ENCODE results near the gene XPR1.
A peak's percentile ranks its signal among the peaks of the same experiment; 100 is the strongest.

Gene XPR1

GRCh38 chr1:180916771-180917170, 284.9 kb downstream of the XPR1 start:
- no peak for DNase-seq (ENCODE audit: low spot score)

GRCh38 chr1:180917306-180918065, 285.7 kb downstream of the XPR1 start:
- DNase-seq (ENCODE audit: low spot score): no peak

GRCh38 chr1:180918519-180918918, 286.7 kb downstream of the XPR1 start:
- DNase-seq (ENCODE audit: low spot score): no peak

- no peak for DNase-seq (ENCODE audit: low spot score)
Measured at GRCh38 chr1:180919183-180919700, 287.4 kb downstream of the XPR1 start.

GRCh38 chr1:180920193-180920592, 288.4 kb downstream of the XPR1 start:
- DNase-seq (ENCODE audit: low spot score): no peak

- DNase-seq (ENCODE audit: low spot score): no peak
Measured at GRCh38 chr1:180920702-180921101, 288.9 kb downstream of the XPR1 start.

GRCh38 chr1:180921386-180921785, 289.6 kb downstream of the XPR1 start:
- DNase-seq (ENCODE audit: low spot score): no peak

- DNase-seq (ENCODE audit: low spot score): no peak
Measured at GRCh38 chr1:180921891-180922630, 290.2 kb downstream of the XPR1 start.

- no peak for DNase-seq (ENCODE audit: low spot score)
Measured at GRCh38 chr1:180922631-180923015, 290.8 kb downstream of the XPR1 start.

- DNase-seq (ENCODE audit: low spot score): no peak
Measured at GRCh38 chr1:180923021-180923841, 291.4 kb downstream of the XPR1 start.

- DNase-seq (ENCODE audit: low spot score): no peak
Measured at GRCh38 chr1:180923887-180924286, 292.1 kb downstream of the XPR1 start.

- DNase-seq (ENCODE audit: low spot score): no peak
Measured at GRCh38 chr1:180924939-180925338, 293.1 kb downstream of the XPR1 start.

- peak; percentile 83 for DNase-seq (ENCODE audit: low spot score)
Measured at GRCh38 chr1:180925471-180926051, 293.7 kb downstream of the XPR1 start.

GRCh38 chr1:180926164-180926981, 294.6 kb downstream of the XPR1 start:
- DNase-seq (ENCODE audit: low spot score): peak; percentile 76

- DNase-seq (ENCODE audit: low spot score): peak; percentile 44
Measured at GRCh38 chr1:180927348-180927747, 295.5 kb downstream of the XPR1 start.

GRCh38 chr1:180927841-180928240, 296.0 kb downstream of the XPR1 start:
- DNase-seq (ENCODE audit: low spot score): peak; percentile 60

GRCh38 chr1:180928331-180929230, 296.8 kb downstream of the XPR1 start:
- DNase-seq (ENCODE audit: low spot score): no peak

- DNase-seq (ENCODE audit: low spot score): no peak
Measured at GRCh38 chr1:180929389-180929788, 297.6 kb downstream of the XPR1 start.

GRCh38 chr1:180930687-180931086, 298.9 kb downstream of the XPR1 start:
- DNase-seq (ENCODE audit: low spot score): no peak

- no peak for DNase-seq (ENCODE audit: low spot score)
Measured at GRCh38 chr1:180931529-180931928, 299.7 kb downstream of the XPR1 start.

Measured in putamen (tissue), 1 donor.